D721Med (cell line): Measurements from ENCODE around the gene UNC5C.

Experiments used
- DNase-seq: peaks from one replicate; pipeline ENCODE4 v3.0.0; 2011; ENCODE audit warnings: low spot score; ENCODE audit not compliant: insufficient read length
- FAIRE-seq: peaks from 2 replicates; lab custom pipeline; 2011; peaks lifted over from hg19 to GRCh38; lab: Jason Lieb, UNC
- TF ChIP-seq, protein P1 (sequence below): IDR thresholded peaks from 2 replicates; pipeline ENCODE4 v1.5.1; 2012; ENCODE audit warnings: mild to moderate bottlenecking, control low read depth; ENCODE audit not compliant: insufficient read depth; ENCODE audit errors: missing control alignments

The UNC5C gene

DNA sequence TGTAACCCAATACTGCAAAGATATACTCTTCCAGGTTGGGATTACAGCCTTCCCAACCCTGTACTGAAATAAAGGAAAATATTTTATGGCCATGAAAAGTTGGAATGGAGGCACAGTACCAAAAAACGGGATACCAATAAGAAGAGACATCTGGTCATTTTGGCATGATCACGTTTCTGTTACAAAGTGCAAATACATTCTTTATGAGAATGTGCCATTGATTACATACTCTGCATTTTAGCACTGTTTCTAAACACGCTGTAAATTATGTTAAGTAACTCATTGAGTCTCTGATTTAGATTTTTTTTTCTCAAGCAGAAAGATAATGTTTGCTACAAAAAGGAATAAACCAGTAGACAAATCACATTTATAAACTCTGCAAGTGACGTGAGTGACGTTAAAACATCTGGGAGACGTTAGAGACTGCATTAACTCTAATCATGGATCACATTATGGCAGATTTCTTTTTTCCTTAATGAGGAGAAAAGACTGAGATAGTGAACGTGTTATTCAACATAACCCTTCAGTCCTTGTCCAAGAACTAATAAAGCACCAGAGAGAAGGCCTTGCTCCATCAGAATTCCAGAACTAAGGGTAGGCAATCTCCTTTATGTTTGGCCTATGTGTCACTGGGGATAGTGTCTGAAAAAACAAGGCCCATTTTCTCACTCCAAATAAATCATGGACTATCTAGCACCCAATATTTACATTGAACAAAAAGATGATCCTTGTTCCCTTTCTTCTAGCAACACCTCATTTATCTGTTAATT lies 31.0 kb downstream of the UNC5C start:
- TF ChIP-seq, protein P1, sequence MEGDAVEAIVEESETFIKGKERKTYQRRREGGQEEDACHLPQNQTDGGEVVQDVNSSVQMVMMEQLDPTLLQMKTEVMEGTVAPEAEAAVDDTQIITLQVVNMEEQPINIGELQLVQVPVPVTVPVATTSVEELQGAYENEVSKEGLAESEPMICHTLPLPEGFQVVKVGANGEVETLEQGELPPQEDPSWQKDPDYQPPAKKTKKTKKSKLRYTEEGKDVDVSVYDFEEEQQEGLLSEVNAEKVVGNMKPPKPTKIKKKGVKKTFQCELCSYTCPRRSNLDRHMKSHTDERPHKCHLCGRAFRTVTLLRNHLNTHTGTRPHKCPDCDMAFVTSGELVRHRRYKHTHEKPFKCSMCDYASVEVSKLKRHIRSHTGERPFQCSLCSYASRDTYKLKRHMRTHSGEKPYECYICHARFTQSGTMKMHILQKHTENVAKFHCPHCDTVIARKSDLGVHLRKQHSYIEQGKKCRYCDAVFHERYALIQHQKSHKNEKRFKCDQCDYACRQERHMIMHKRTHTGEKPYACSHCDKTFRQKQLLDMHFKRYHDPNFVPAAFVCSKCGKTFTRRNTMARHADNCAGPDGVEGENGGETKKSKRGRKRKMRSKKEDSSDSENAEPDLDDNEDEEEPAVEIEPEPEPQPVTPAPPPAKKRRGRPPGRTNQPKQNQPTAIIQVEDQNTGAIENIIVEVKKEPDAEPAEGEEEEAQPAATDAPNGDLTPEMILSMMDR = no peak
- DNase-seq (no peak), FAIRE-seq (peak; percentile 74)

DNA sequence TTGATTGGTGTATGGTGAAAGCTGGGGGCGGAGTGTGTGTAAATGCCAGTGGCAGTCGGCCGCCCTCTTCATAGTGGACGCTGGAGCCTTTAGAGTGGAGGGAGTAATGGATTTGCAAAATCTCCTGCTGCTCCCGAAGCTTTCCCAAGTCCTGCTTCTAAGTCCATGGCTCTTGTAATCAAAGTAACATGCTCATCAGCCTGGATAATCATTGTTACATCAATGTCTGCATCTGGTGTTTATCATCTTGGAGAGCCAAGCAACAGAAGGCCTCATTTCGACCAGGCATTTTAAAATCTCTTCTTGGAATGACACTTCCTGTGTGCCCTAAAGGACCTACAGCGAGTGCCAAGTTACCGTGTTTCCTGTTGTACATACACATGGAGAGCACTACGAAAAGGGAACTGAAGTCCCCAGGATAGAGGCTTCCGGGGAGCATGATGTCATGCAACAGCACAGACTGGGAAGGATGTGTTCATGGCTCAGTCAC lies 32.2 kb downstream of the UNC5C start:
- peak; percentile 95 for FAIRE-seq
- TF ChIP-seq, protein P1 = no peak
- no peak for DNase-seq

DNA sequence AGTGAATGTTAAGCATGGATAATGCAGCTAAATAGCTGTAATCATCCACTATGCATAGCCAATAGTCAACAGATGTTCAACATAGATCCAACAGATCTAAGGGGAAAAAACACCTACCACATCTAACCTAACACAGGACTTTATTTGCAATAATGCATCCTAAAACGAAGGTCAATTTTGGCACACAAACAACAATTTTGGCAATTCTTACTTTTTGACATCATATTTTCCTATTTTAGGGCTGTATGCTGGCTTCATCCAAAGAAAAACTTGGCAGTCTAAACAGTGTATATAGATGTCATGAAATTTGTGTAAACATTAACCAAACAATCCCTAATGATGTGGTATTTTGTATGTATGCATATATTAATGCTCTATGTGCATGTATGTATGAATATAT lies 33.2 kb downstream of the UNC5C start:
- DNase-seq = no peak
- FAIRE-seq = peak; percentile 91
- TF ChIP-seq, protein P1 = no peak

DNA sequence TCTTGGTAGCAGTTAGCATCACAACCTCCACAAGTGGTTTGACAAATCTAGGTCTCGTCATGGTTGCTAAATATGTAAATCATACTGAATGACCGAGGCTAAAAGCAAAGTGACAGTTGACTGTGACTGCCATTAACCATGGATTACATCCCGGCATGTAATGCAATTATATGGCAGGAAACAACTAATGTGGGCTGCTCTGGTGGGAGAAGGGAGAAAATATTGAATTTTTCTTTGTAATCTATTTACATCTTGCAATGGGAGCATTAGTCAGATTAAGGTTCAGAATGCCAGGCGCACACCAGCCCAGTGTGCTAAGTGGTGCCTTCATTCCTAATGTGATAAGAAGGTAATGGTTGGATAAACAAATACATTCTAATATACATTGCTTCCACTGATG lies 35.8 kb downstream of the UNC5C start:
- TF ChIP-seq, protein P1 = no peak
- FAIRE-seq = peak; percentile 58

DNA sequence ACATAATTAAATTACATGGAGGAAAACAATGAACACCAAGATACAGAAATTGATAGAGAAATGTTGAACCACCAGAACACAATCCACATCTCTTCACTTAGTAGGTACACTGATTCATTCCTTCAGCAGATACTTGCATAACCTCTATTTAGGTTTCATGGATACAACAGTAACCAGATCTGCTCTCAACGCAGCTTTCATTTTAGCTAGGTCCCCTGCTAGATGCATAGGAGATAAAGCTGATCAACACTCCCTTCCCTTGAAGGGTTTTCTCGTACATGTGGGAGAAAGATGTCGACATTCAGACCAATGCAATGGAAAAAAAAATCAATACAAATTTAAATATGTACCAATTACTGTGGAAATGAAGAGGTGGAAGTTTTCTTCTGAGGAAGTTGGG lies 37.3 kb downstream of the UNC5C start:
- no peak for FAIRE-seq
- no peak for DNase-seq
- TF ChIP-seq, protein P1 = no peak

More for the DNA sequence above, 35.8 kb downstream of the UNC5C start:
- DNase-seq = no peak

DNA sequence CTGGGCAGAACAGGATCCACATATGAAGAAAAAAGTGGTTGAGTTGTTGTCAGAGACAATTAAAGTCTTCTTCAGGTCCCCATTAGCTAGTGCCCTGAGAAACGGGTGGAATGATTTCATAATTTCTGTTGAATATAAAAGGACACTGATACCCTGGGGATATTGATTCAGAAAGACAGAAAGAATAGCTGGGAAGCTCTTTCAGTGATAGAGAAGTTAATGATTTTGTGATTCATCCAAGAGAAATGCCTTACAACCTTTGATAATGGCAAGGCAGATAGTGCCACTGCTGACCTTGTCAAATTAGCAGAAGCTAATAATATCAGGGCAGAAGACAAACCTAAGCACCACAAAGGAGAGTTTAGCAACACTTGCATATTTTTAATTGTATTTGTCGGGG lies 37.9 kb downstream of the UNC5C start:
- DNase-seq (no peak), FAIRE-seq (no peak)
- TF ChIP-seq, protein P1 = no peak

DNA sequence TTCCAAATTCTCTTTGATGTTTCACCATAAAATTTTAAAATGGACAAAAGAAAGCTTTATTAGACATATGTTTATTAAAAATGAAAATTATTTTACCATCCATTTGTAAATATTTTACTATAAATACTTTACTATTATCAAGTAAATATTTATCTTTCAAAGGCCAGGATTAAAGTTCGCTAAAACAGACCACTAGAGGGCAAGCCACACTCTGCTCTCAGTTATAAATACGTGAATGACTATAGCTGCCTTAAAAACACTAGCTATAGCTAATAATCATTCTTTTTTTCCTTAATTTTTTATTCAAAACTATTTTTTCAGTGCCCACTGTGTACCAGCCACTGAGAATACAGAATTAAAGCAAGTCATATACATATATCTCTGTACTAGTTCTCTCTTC lies 38.6 kb downstream of the UNC5C start:
- TF ChIP-seq, protein P1 = peak; percentile 67
- no peak for FAIRE-seq
- no peak for DNase-seq
